PC-9 (cell line): ENCODE results near the gene EML1. TPM values are rescaled to one million over a fixed set of nuclear protein-coding genes. Genes with fewer than 3 reads are reported as not detected.

Source experiments
- BruUV-seq: library from RNA; stranded (reverse); fragments of 400-500 nt; replicated peaks from 2 replicates; lab custom pipeline; 2021; lab: Mats Ljungman, UMichigan
- CTCF ChIA-PET: fragments of 300-600 bp; sonication (Branson Sonifier 250); formaldehyde crosslinking; loops from one replicate; lab custom pipeline; 2022; ENCODE audit warnings: antibody characterized with exemption; lab: Charles Lee
- POLR2A ChIA-PET: fragments of 300-600 bp; sonication (Branson Sonifier 250); formaldehyde crosslinking; loops from one replicate; lab custom pipeline; 2022; ENCODE audit warnings: antibody characterized with exemption; ENCODE audit not compliant: unreplicated experiment; lab: Charles Lee
- DNase-seq, 2 experiments: peaks; one replicate each; pipeline versions ENCODE4 v3.0.0 to v3.0.0-alpha.2; 2015 to 2022; ENCODE audit warnings: mixed read lengths in 1 of 2
- H2AFZ ChIP-seq: fragments of 200-600 bp; sonication (generic); 2 replicates; pipeline ENCODE4 v1.8.1; 2017; ENCODE audit warnings: antibody characterized with exemption
- H3F3A ChIP-seq: fragments of 200-600 bp; sonication (generic); 2 replicates; pipeline ENCODE4 v1.8.1; 2017; ENCODE audit warnings: antibody characterized with exemption, mild to moderate bottlenecking, low read depth; ENCODE audit not compliant: insufficient read depth
- H3K27ac ChIP-seq: fragments of 200-600 bp; sonication (generic); 2 replicates; pipeline ENCODE4 v1.6.1; 2016; ENCODE audit warnings: mixed run types
- H3K27me3 ChIP-seq: fragments of 200-600 bp; sonication (generic); 2 replicates; pipeline ENCODE4 v1.6.1; 2016; ENCODE audit warnings: low read depth, mixed run types; ENCODE audit not compliant: insufficient read depth
- H3K36me3 ChIP-seq: fragments of 200-600 bp; sonication (generic); 2 replicates; pipeline ENCODE4 v1.6.1; 2016; ENCODE audit warnings: low read depth, mixed run types
- H3K4me1 ChIP-seq: fragments of 200-600 bp; sonication (generic); replicated peaks from 2 replicates; pipeline ENCODE4 v1.6.1; 2016; ENCODE audit warnings: mixed run types; ENCODE audit not compliant: insufficient read depth
- H3K4me2 ChIP-seq: fragments of 200-600 bp; sonication (generic); 2 replicates; pipeline ENCODE4 v1.6.1; 2017; ENCODE audit warnings: mixed run types
- H3K4me3 ChIP-seq: fragments of 200-600 bp; sonication (generic); 2 replicates; pipeline ENCODE4 v1.6.1; 2016; ENCODE audit warnings: mixed run types
- H3K79me2 ChIP-seq: fragments of 200-600 bp; sonication (generic); 2 replicates; pipeline ENCODE4 v1.6.1; 2017; ENCODE audit warnings: low read depth, mixed run types
- H3K9me2 ChIP-seq: fragments of 200-600 bp; sonication (generic); 2 replicates; pipeline ENCODE4 v1.8.1; 2017; ENCODE audit warnings: mild to moderate bottlenecking; ENCODE audit not compliant: insufficient read depth
- H3K9me3 ChIP-seq: fragments of 200-600 bp; sonication (generic); 2 replicates; pipeline ENCODE4 v1.8.1; 2016; ENCODE audit warnings: low read depth; ENCODE audit not compliant: insufficient read depth
- H4K20me1 ChIP-seq: fragments of 200-600 bp; sonication (generic); 2 replicates; pipeline ENCODE4 v1.8.1; 2017; ENCODE audit not compliant: insufficient read depth
- CTCF ChIP-seq: fragments of 200-600 bp; sonication (generic); conservative IDR thresholded peaks from 2 replicates; pipeline ENCODE4 v1.6.1; 2017; ENCODE audit warnings: mixed run types, antibody characterized with exemption, mild to moderate bottlenecking, moderate library complexity
- EZH2 ChIP-seq: fragments of 200-600 bp; sonication (generic); IDR thresholded peaks from 2 replicates; pipeline ENCODE4 v1.8.0; 2017; ENCODE audit warnings: antibody characterized with exemption, low read depth
- intact Hi-C: fragments of 100-400 bp; cut with micrococcal nuclease; formaldehyde crosslinking; loops from one replicate; pipeline ENCODE4 v1.10.0; 2022; ENCODE audit not compliant: unreplicated experiment
- total RNA-seq: library from RNA; stranded (reverse); gene quantifications from 2 replicates; pipeline ENCODE4 v1.2.3, GENCODE V29; 2021

Gene EML1
- total RNA-seq, 1 experiment from 2014 or later, result 1.8 TPM

GRCh38 chr14:99781853-99782610 is 11.2 kb upstream of the EML1 start:
- intact Hi-C loops, result no loop called here
- ChIA-PET CTCF (no interaction called here), POLR2A (no interaction called here)

GRCh38 chr14:99784508-99784907 is 8.7 kb upstream of the EML1 start:
- H3F3A ChIP-seq, result no peaks in the 10 kb centered on the region
- H3K27ac ChIP-seq, result no peak overlapping the region
- intact Hi-C loops, result no loop called here
- no peaks in the 10 kb centered on the region for H3K9me2 ChIP-seq
- no peaks in the 10 kb centered on the region for H3K9me3 ChIP-seq
- TF ChIP-seq CTCF (no peak), EZH2 (no peak)
- DNase-seq, result no peak
- H4K20me1 ChIP-seq, result no peaks in the 10 kb centered on the region
- H3K4me2 ChIP-seq, result no peak overlapping the region
- H3K79me2 ChIP-seq, result no peaks in the 10 kb centered on the region
- ChIA-PET CTCF (no interaction called here), POLR2A (no interaction called here)
- BruUV-seq, result no TSS peak
- no peaks in the 10 kb centered on the region for H3K36me3 ChIP-seq
- no peak overlapping the region for H2AFZ ChIP-seq
- H3K4me3 ChIP-seq, result no peak overlapping the region
- peaks cover 2% of the 10 kb centered on the region; the same call in 1 of the 2 replicates for H3K4me1 ChIP-seq
- H3K27me3 ChIP-seq, result no peaks in the 10 kb centered on the region

More at GRCh38 chr14:99781853-99782610, 11.2 kb upstream of the EML1 start:
- H3K27ac ChIP-seq, result no peak overlapping the region
- BruUV-seq, result no TSS peak
- H3K4me1 ChIP-seq, result peaks cover 4% of the 10 kb centered on the region; the same call in 1 of the 2 replicates
- H3K79me2 ChIP-seq, result no peaks in the 10 kb centered on the region
- H4K20me1 ChIP-seq, result no peaks in the 10 kb centered on the region
- H3K36me3 ChIP-seq, result no peaks in the 10 kb centered on the region
- H3K4me2 ChIP-seq, result no peak overlapping the region
- no peaks in the 10 kb centered on the region for H3K9me3 ChIP-seq
- no peak overlapping the region for H2AFZ ChIP-seq
- no peak overlapping the region for H3K4me3 ChIP-seq
- H3K9me2 ChIP-seq, result no peaks in the 10 kb centered on the region
- no peaks in the 10 kb centered on the region for H3F3A ChIP-seq
- H3K27me3 ChIP-seq, result no peaks in the 10 kb centered on the region
- no peak for TF ChIP-seq CTCF
- TF ChIP-seq EZH2, result no peak
- DNase-seq, result no peak

DNA sequence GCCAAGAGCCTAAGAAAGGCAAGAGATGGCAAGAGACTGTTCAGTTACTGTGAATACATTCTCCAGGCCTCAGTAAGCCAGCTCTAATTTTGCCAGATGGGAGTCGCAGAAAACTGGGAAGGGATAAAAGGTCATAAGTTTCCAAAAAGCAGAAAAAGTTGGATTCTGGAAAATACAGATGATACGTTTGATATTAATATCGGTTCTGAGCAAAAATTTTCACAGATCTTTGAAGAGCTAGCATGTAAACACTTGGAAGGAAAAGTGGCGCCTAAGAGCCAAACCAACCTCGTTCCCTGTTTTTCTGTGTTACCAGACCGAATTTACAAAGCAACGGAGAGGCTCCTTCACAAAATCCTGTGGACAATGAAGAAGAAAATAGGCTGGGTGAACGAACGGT is 7.8 kb upstream of the EML1 start:
- Histone ChIP-seq H3K4me2 (no peak overlapping the region), H3K79me2 (no peaks in the 10 kb centered on the region), H3K4me1 (no peaks in the 10 kb centered on the region), H3K9me3 (no peaks in the 10 kb centered on the region), H3K4me3 (no peak overlapping the region), H3F3A (no peaks in the 10 kb centered on the region), H2AFZ (no peak overlapping the region), H3K27me3 (no peaks in the 10 kb centered on the region), H3K27ac (no peak overlapping the region), H3K36me3 (no peaks in the 10 kb centered on the region), H3K9me2 (no peaks in the 10 kb centered on the region), H4K20me1 (no peaks in the 10 kb centered on the region)
- no TSS peak for BruUV-seq
- no peak for DNase-seq
- ChIA-PET CTCF (no interaction called here), POLR2A (interaction anchor here (0.6 kb wide), 1 partner anchor 77 kb away, joined by 3 read pairs; no protein-coding TSS in a partner anchor)
- TF ChIP-seq EZH2 (no peak), CTCF (no peak)
- intact Hi-C loops, result no loop called here
